Measurements from ENCODE around the gene ETV5. TPM values are rescaled to one million over a fixed set of nuclear protein-coding genes. Genes with fewer than 3 reads are reported as not detected.

The ETV5 gene
- total and polyA plus RNA-seq, 5 donors from 2014 or later: 0.40 TPM; not detected in 4

DNA sequence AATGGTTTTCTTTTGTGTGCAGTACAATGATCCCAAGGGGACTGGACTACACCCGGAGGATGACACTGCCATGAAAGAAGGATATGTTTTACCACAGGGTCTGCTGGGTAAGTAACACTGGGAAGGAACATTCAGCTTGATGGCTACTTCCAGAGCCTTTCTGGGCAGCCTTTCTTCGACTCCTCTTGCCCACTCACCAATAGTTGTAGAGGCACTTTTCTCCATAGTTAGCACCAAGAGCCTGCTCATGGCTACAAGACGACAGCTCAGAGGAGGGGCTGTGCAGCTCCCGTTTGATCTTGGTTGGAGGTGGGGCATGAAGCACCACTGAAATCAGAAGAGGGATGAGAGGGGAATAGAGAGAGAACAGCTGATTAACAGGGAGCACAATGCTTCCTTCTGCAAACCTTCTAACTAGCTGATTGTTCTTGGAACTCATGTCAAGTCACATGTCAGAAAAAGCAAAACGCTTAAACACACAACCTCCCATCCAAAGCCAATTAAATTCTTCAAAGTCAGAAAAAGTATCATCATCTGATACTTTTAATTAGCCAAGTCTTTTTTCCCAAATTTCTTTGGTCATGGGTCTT, 27.9 kb downstream of the ETV5 start:
- no peaks in the 10 kb centered on the region for H3K9me3 Mint-ChIP-seq

DNA sequence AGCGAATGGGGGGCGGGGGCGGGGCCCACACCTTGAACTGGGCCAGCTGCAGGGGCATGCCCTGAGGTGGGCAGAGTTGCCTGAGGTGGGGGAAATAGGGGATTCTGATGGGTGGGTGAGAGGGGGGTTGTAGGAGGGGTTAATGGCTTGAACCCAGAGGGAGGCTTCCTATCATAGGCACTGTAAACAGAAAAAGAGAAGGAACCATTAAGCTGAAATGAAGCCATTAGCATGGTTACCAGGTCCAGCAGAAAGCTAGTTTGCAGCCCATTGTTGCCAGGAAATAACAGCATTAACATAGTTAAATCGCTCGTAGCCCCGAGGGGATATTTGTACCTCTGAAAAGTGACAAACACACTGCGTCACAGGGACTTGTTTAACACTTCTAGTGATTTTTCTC, 29.0 kb downstream of the ETV5 start:
- Histone ChIP-seq H3K27ac (ENCODE audit: insufficient read depth, low read length, poor library complexity, severe bottlenecking) (no peak overlapping the region), H3K36me3 (ENCODE audit: control insufficient read depth, insufficient read depth, low read length) (no peaks in the 10 kb centered on the region), H3K27me3 (ENCODE audit: control insufficient read depth, insufficient read depth, low read length) (peaks cover 12% of the 10 kb centered on the region), H3K4me1 (ENCODE audit: control insufficient read depth, insufficient read depth, low read length, poor library complexity, severe bottlenecking) (no peaks in the 10 kb centered on the region), H3K9me3 (ENCODE audit: control insufficient read depth in 2 of 2, low read length in 2 of 2) (no peaks in the 10 kb centered on the region), H3K4me3 (ENCODE audit: low read depth, low read length) (no peak overlapping the region)
- ATAC-seq (ENCODE audit: low read depth in 2 of 2): no peak
- no peak for DNase-seq
- no peak overlapping the region for H3K27ac Mint-ChIP-seq
- H3K4me1 Mint-ChIP-seq: no peaks in the 10 kb centered on the region
- H3K9me3 Mint-ChIP-seq: peaks cover 0 to 4% (median 0%) of the 10 kb centered on the region in 7 donors
- peaks cover 46% of the 10 kb centered on the region for H3K27me3 Mint-ChIP-seq
- no peaks in the 10 kb centered on the region for H3K36me3 Mint-ChIP-seq
- H3K4me3 Mint-ChIP-seq: no peak overlapping the region

More for the DNA sequence above, 27.9 kb downstream of the ETV5 start:
- Histone ChIP-seq H3K27ac (ENCODE audit: insufficient read depth, low read length, poor library complexity, severe bottlenecking) (no peak overlapping the region), H3K27me3 (ENCODE audit: control insufficient read depth, insufficient read depth, low read length) (peaks cover 12% of the 10 kb centered on the region), H3K4me3 (ENCODE audit: low read depth, low read length) (no peak overlapping the region), H3K9me3 (ENCODE audit: control insufficient read depth in 2 of 2, low read length in 2 of 2) (no peaks in the 10 kb centered on the region), H3K4me1 (ENCODE audit: control insufficient read depth, insufficient read depth, low read length, poor library complexity, severe bottlenecking) (no peaks in the 10 kb centered on the region), H3K36me3 (ENCODE audit: control insufficient read depth, insufficient read depth, low read length) (no peaks in the 10 kb centered on the region)
- DNase-seq: no peak
- no peak for ATAC-seq (ENCODE audit: low read depth in 2 of 2)
- peaks cover 50% of the 10 kb centered on the region for H3K27me3 Mint-ChIP-seq
- H3K36me3 Mint-ChIP-seq: no peaks in the 10 kb centered on the region
- no peaks in the 10 kb centered on the region for H3K4me1 Mint-ChIP-seq
- no peak overlapping the region for H3K27ac Mint-ChIP-seq
- H3K4me3 Mint-ChIP-seq: no peak overlapping the region

DNA sequence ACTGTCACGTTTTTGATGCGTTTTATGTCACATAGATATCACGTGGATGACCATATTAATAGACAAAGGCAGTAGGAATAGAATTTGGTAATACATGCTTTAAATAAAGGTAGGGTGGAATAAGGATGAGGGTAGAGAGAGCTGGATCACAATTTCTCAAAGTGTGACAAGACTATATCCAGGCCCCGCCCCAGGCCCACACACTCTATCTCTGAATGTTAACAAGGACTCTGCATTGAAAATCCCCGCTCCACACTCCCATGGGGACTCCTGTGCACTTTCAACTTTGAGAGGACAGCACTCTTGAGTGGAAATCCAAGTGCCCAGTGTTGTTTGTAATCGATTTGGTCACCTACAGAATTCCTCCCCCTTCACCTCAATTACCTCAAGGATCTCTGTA, 31.4 kb downstream of the ETV5 start:
- Mint-ChIP-seq H3K4me3 (no peak overlapping the region), H3K27ac (no peak overlapping the region), H3K36me3 (no peaks in the 10 kb centered on the region), H3K4me1 (no peaks in the 10 kb centered on the region), H3K27me3 (peaks cover 35% of the 10 kb centered on the region), H3K9me3 (peaks cover 0 to 5% (median 2%) of the 10 kb centered on the region in 7 donors)
- ATAC-seq (ENCODE audit: low read depth in 2 of 2) (no peak), DNase-seq (no peak)
- peaks cover 13% of the 10 kb centered on the region for H3K27me3 ChIP-seq (ENCODE audit: control insufficient read depth, insufficient read depth, low read length)
- H3K4me1 ChIP-seq (ENCODE audit: control insufficient read depth, insufficient read depth, low read length, poor library complexity, severe bottlenecking): no peaks in the 10 kb centered on the region
- H3K36me3 ChIP-seq (ENCODE audit: control insufficient read depth, insufficient read depth, low read length): no peaks in the 10 kb centered on the region
- no peak overlapping the region for H3K27ac ChIP-seq (ENCODE audit: insufficient read depth, low read length, poor library complexity, severe bottlenecking)
- no peaks in the 10 kb centered on the region for H3K9me3 ChIP-seq (ENCODE audit: control insufficient read depth in 2 of 2, low read length in 2 of 2)
- no peak overlapping the region for H3K4me3 ChIP-seq (ENCODE audit: low read depth, low read length)

DNA sequence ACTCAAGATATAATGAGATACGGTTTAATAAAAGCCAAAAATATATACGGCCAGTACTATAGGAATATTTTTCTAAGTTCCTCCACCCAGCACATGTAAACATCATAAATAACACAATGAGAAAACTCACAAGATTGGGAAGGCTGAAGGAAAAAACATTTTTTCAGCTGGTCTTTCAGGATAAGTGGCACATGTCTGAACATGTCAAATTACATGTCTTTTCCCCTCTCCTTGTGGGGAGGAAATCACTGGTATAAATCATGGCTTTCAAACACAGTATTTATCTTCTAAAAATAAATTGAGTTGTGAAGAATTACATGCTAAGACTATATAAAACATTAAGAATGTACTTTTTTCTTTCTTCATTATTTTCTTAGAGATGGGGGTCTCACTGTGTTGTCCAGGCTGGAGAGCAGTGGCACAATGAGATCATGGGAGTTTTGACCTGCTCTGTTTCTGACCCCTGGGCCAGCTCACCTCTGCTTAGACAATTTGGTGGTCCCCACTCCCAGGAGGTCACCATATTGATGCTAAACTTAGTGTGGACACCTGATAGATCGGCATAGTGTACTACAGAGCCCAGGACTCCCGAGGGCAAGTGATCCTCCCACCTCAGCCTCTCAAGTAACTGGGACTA, 32.8 kb downstream of the ETV5 start:
- Mint-ChIP-seq H3K36me3 (no peaks in the 10 kb centered on the region), H3K27me3 (peaks cover 32% of the 10 kb centered on the region), H3K9me3 (peaks cover 0 to 6% (median 2%) of the 10 kb centered on the region in 7 donors), H3K27ac (no peak overlapping the region), H3K4me3 (no peak overlapping the region), H3K4me1 (no peaks in the 10 kb centered on the region)
- H3K4me3 ChIP-seq (ENCODE audit: low read depth, low read length): no peak overlapping the region
- no peaks in the 10 kb centered on the region for H3K4me1 ChIP-seq (ENCODE audit: control insufficient read depth, insufficient read depth, low read length, poor library complexity, severe bottlenecking)
- H3K27me3 ChIP-seq (ENCODE audit: control insufficient read depth, insufficient read depth, low read length): peaks cover 8% of the 10 kb centered on the region
- H3K27ac ChIP-seq (ENCODE audit: insufficient read depth, low read length, poor library complexity, severe bottlenecking): no peak overlapping the region
- ATAC-seq (ENCODE audit: low read depth in 2 of 2) (no peak), DNase-seq (no peak)
- no peaks in the 10 kb centered on the region for H3K9me3 ChIP-seq (ENCODE audit: control insufficient read depth in 2 of 2, low read length in 2 of 2)
- H3K36me3 ChIP-seq (ENCODE audit: control insufficient read depth, insufficient read depth, low read length): no peaks in the 10 kb centered on the region

DNA sequence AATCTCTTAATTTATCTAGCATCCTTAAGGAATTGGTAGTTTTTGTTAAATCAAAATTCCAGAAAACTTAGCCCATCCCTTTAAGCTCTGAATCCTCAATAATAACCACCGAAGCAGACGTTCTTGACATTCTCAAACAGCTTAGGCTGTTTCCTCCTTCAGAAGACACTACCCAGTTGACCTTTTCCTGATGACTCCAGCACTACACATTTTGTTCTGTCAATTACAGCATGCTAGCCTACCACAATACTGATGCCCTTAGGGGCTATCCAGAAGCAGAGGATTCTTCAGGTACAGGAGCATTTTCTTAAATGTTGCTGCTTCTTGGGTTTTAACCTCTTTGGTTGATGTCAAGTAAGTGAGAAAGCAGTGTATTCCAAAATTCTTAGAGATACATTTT, 33.4 kb downstream of the ETV5 start:
- peaks cover 30% of the 10 kb centered on the region for H3K27me3 Mint-ChIP-seq
- Histone ChIP-seq H3K4me1 (ENCODE audit: control insufficient read depth, insufficient read depth, low read length, poor library complexity, severe bottlenecking) (no peaks in the 10 kb centered on the region), H3K27me3 (ENCODE audit: control insufficient read depth, insufficient read depth, low read length) (peaks cover 4% of the 10 kb centered on the region), H3K4me3 (ENCODE audit: low read depth, low read length) (no peak overlapping the region), H3K9me3 (ENCODE audit: control insufficient read depth in 2 of 2, low read length in 2 of 2) (no peaks in the 10 kb centered on the region), H3K27ac (ENCODE audit: insufficient read depth, low read length, poor library complexity, severe bottlenecking) (no peak overlapping the region), H3K36me3 (ENCODE audit: control insufficient read depth, insufficient read depth, low read length) (no peaks in the 10 kb centered on the region)
- H3K27ac Mint-ChIP-seq: no peak overlapping the region
- no peaks in the 10 kb centered on the region for H3K36me3 Mint-ChIP-seq
- ATAC-seq (ENCODE audit: low read depth in 2 of 2) (no peak), DNase-seq (no peak)
- no peak overlapping the region for H3K4me3 Mint-ChIP-seq
- peaks cover 0 to 6% (median 2%) of the 10 kb centered on the region in 7 donors for H3K9me3 Mint-ChIP-seq
- no peaks in the 10 kb centered on the region for H3K4me1 Mint-ChIP-seq

DNA sequence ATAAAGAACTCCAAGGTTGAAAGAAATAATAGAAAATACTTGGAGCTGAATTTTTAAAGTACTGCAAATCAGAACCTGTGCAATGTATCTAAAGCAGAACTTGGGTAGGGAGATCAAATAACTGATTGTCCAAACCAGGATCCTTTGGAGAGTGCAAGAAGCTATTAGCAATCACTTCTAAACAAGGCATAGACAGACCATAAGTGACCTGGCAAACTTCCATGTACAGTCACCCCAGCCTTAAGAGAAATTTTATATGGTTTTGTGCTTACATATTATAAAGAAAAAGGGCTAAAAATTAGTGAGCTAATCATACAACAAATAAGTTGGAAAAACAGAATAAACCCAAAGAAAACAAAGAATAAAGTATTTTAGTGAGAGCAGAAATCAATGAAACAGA, 35.2 kb downstream of the ETV5 start:
- H3K9me3 ChIP-seq (ENCODE audit: control insufficient read depth in 2 of 2, low read length in 2 of 2): no peaks in the 10 kb centered on the region
- H3K27ac ChIP-seq (ENCODE audit: insufficient read depth, low read length, poor library complexity, severe bottlenecking): no peak overlapping the region
- ATAC-seq (ENCODE audit: low read depth in 2 of 2): no peak
- Mint-ChIP-seq H3K9me3 (peaks cover 0 to 6% (median 2%) of the 10 kb centered on the region in 7 donors), H3K27ac (no peak overlapping the region), H3K4me1 (peaks cover 0 to under 1% (median 0%) of the 10 kb centered on the region in 4 donors), H3K36me3 (no peaks in the 10 kb centered on the region), H3K27me3 (peaks cover 24% of the 10 kb centered on the region), H3K4me3 (no peak overlapping the region)
- H3K4me3 ChIP-seq (ENCODE audit: low read depth, low read length): no peak overlapping the region
- H3K4me1 ChIP-seq (ENCODE audit: control insufficient read depth, insufficient read depth, low read length, poor library complexity, severe bottlenecking): no peaks in the 10 kb centered on the region
- no peaks in the 10 kb centered on the region for H3K36me3 ChIP-seq (ENCODE audit: control insufficient read depth, insufficient read depth, low read length)
- peaks cover 4% of the 10 kb centered on the region for H3K27me3 ChIP-seq (ENCODE audit: control insufficient read depth, insufficient read depth, low read length)
- DNase-seq: no peak

DNA sequence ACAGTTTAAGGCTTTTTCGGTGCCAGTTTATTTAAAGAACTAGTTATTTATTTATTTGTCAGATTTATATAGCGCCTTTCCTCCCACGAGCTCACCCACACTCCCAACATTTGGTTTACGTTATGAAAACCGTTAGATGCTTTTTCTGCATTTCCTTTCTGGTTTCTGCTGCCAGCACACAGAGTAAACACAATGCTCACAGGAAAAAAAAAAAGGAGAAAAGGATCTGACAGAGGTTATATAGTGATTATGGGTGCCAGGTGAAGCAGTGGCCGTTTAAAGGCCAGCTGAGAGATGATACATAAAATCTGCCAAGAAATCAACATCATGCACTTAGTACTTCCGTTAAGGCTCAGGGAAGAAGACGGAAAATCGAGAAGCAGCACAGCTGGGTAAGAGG, 37.9 kb downstream of the ETV5 start:
- no peak overlapping the region for H3K4me3 Mint-ChIP-seq
- H3K27ac Mint-ChIP-seq: no peak overlapping the region
- no peaks in the 10 kb centered on the region for H3K36me3 Mint-ChIP-seq

DNA sequence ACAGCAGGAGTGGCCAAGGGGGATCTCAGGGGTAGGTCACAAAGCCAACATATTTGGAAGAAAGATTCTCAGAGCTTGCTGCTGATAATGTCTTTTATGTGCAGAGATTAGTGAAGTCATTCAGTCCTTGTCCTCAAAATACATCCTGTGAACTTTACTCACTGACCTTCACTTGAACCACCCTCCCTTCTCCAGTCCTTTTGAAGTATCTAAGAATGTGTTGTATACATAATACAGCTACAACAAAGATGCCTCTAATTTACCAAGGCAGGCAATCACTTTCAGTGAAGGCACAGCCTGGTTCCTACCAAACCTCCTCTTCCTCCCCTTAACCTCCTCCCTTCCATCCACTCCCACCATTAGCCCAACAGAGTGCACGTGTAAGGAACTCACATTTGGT, 38.3 kb downstream of the ETV5 start:
- no peak overlapping the region for H3K27ac ChIP-seq (ENCODE audit: insufficient read depth, low read length, poor library complexity, severe bottlenecking)
- no peak overlapping the region for H3K4me3 ChIP-seq (ENCODE audit: low read depth, low read length)
- H3K36me3 ChIP-seq (ENCODE audit: control insufficient read depth, insufficient read depth, low read length): no peaks in the 10 kb centered on the region
- H3K27ac Mint-ChIP-seq: no peak overlapping the region
- H3K27me3 ChIP-seq (ENCODE audit: control insufficient read depth, insufficient read depth, low read length): peaks cover 6% of the 10 kb centered on the region
- no peaks in the 10 kb centered on the region for H3K9me3 ChIP-seq (ENCODE audit: control insufficient read depth in 2 of 2, low read length in 2 of 2)
- ATAC-seq (ENCODE audit: low read depth in 2 of 2): no peak
- no peak overlapping the region for H3K4me3 Mint-ChIP-seq
- peaks cover 28% of the 10 kb centered on the region for H3K27me3 Mint-ChIP-seq
- H3K9me3 Mint-ChIP-seq: peaks cover 0 to 6% (median 2%) of the 10 kb centered on the region in 7 donors
- no peak for DNase-seq
- H3K4me1 ChIP-seq (ENCODE audit: control insufficient read depth, insufficient read depth, low read length, poor library complexity, severe bottlenecking): no peaks in the 10 kb centered on the region
- H3K36me3 Mint-ChIP-seq: no peaks in the 10 kb centered on the region
- H3K4me1 Mint-ChIP-seq: peaks cover 4 to 10% (median 6%) of the 10 kb centered on the region in 4 donors

More for the DNA sequence above, 37.9 kb downstream of the ETV5 start:
- Histone ChIP-seq H3K27ac (ENCODE audit: insufficient read depth, low read length, poor library complexity, severe bottlenecking) (no peak overlapping the region), H3K4me3 (ENCODE audit: low read depth, low read length) (no peak overlapping the region), H3K27me3 (ENCODE audit: control insufficient read depth, insufficient read depth, low read length) (peaks cover 6% of the 10 kb centered on the region), H3K4me1 (ENCODE audit: control insufficient read depth, insufficient read depth, low read length, poor library complexity, severe bottlenecking) (no peaks in the 10 kb centered on the region), H3K9me3 (ENCODE audit: control insufficient read depth in 2 of 2, low read length in 2 of 2) (no peaks in the 10 kb centered on the region), H3K36me3 (ENCODE audit: control insufficient read depth, insufficient read depth, low read length) (no peaks in the 10 kb centered on the region)
- peaks cover 4 to 10% (median 6%) of the 10 kb centered on the region in 4 donors for H3K4me1 Mint-ChIP-seq
- peaks cover 0 to 6% (median 2%) of the 10 kb centered on the region in 7 donors for H3K9me3 Mint-ChIP-seq
- no peak for ATAC-seq (ENCODE audit: low read depth in 2 of 2)
- no peak for DNase-seq
- H3K27me3 Mint-ChIP-seq: peaks cover 29% of the 10 kb centered on the region
